Urothelium cell line (cell line): ENCODE data around the gene MUC4.
A peak's percentile ranks its signal among the peaks of the same experiment; 100 is the strongest.

ENCODE experiments used
- DNase-seq: peaks from one replicate; pipeline ENCODE4 v3.0.0; 2011; ENCODE audit warnings: low spot score, mixed read lengths
- FAIRE-seq: peaks from 2 replicates; lab custom pipeline; 2011; peaks lifted over from hg19 to GRCh38; lab: Jason Lieb, UNC

MUC4 gene

DNA sequence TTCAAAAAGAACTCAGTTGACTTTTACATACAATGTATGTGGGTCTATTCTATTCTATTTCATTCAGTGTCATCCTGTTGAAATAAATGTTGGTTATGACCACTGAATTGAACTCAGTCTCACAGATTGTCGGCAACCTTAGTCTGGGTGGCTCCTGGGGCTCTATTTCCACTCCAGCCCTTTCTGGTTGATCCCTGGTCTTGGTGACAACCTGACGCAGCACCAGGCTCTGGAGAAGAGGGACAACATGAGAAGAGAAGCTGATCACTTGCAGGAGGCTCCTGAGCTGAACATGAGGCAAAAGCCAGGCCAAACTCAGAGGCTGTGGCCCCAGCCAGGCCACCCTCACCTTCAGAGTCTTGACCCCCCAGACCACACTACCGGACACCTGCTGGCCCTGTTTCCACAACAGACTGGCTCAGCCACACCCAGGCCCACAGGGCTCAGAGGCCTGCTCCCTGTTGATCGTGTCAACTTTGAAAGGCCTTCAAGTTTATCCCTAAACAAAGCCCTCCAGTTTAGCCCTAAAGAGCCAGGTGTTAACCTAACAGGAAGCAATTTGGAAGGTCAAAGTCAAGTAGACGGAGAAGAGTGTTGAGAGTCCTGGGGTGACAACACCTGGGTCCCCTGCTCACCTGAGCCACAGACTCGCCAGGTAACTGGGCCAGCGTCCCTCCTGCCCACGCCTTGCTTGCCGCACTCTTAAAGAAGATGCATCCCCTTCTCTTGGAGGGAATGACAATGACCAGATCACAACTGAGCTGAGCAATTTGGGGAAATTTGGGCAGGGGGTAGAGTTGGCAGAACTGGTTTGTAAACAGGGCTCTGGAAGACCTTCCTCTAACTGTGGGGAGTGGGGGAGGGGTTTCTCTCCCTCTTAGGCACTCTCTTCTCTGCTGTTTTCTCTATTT, 106.4 kb downstream of the MUC4 start:
- FAIRE-seq = peak; percentile 46

DNA sequence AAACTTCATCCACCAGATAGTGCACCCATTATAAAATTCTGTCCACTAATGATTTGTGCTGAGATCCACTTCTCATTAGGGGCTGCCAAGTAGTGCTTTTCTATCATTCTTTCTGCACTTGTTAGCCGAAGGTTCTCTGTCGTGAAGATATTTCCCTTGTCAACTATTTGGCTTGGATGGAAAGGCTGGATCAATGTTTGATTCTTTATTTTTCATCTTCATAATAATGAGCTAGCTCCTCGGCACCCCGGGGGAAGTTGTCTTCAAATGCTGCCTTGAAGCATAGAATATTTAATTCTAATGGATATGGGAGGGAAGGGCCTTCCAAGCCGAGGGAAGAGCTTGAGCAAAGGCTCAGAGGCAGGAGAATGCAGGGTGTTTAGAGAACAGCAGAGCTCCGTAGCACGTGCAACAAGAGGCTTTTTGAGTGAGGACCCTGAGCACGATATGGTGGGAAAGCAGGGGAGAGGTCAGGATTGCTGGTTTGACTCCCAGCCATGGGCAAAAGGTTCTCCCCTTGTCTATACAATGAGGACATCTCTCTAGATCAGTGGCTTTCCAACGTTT, 107.2 kb downstream of the MUC4 start:
- FAIRE-seq = no peak
- DNase-seq = no peak

More for the DNA sequence above, 106.4 kb downstream of the MUC4 start:
- no peak for DNase-seq

DNA sequence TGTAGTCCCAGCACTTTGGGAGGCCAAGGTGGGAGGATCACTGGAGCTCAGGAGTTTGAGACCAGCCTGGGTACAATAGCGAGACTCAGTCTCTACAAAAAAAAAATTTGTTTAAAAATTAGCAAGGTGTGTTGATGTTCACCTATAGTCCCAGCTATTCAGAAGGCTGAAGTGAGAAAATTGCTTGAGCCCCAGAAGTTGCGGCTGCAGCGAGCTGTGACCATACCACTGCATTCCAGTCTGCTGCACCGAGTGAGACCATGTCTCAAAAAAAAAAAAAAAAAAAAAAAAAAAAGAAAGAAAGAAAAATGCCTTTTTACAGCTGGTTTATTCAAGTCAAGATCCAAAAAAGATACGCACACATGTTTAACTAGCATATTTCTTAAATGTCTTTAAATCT, 108.0 kb downstream of the MUC4 start:
- no peak for DNase-seq
- FAIRE-seq = no peak

DNA sequence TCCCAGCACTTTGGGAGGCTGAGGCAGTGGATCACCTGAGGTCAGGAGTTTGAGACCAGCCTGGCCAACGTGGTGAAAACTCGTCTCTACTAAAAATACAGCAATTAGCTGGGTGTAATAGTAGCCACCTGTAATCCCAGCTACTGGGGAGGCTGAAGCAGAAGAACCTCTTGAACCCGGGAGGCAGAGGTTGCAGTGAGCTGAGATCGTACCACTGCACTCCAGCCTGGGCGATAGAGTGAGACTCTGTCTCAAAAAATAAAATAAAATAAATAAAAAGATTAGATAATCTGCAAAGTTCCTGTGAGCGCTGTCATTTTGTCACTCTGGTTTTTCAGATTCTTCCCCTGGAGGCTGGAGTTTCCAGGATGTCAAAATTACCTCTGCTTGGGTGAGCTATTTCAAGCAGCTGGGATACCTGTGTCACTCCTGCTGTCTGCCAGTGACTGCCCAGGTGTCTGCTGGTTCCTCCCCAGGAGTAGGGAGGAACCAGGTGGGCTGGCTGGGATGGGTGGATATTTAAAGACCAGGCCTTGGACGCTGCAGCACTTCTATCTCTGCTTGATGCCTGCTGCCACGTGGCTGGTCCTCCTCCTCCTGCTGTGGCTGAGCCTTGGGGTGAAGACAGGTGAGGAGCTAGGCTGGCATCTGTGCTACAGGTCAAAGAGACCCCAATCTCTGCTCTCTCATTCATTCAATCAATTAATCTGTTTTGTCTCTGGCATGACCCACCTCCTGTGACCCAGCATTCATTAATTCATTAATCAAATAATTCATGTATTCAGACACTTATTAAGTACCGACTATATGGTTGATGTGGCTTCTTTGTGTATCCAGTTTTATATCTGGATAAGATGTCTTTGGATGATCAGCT, 110.5 kb downstream of the MUC4 start:
- DNase-seq = no peak
- FAIRE-seq = peak; percentile 44

DNA sequence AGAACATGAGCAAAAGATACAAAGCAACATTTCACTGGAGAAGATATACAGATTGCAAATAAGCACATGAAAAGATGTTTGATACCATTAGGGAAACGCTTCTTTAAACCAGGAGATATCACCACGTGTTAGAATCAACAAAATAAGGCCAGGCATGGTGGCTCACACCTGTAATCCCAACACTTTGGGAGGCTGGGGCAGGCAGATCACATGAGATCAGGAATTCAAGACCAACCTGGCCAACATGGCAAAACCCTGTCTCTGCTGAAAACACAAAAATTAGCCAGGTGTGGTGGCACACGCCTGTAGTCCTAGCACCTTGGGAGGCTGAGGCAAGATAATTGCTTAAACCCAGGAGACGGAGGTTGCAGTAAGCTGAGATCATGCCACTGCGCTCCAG, 111.4 kb downstream of the MUC4 start:
- FAIRE-seq = no peak

DNA sequence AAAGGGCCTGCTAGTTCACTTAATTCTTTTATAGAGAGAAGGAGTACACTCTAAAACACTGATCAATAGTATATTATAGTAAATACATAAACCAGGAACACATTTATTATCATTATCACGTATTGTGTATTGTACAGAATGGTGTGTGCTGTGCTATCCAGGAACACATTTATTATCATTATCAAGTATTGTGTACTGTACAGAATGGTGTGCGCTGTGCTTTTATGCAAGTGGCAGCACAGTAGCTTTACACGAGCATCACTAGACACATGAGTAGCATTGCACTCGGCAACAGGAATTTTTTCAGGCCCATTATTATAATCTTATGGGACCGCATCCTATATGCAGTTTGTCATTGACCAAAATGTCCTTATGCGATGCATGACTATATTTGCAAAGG, 111.9 kb downstream of the MUC4 start:
- DNase-seq = no peak
- FAIRE-seq = peak; percentile 30

More for the DNA sequence above, 111.4 kb downstream of the MUC4 start:
- no peak for DNase-seq

DNA sequence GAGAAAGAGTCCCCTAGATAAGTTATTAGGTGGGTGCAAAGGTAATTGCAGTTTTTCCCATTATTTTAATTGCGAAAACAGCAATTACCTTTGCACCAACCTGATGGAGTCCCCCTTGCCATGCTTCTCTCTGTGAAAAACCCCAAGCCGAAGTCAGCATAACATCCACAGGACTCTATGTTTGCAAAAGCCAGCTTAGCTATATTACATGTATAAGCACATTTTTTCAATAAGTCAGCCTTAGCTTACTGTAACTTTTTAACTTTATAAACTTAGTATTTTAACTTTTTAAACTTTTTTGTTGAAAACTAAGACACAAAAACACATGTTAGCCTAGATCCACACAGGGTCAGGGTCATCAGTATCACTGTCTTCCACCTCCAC, 112.3 kb downstream of the MUC4 start:
- FAIRE-seq (no peak), DNase-seq (no peak)

DNA sequence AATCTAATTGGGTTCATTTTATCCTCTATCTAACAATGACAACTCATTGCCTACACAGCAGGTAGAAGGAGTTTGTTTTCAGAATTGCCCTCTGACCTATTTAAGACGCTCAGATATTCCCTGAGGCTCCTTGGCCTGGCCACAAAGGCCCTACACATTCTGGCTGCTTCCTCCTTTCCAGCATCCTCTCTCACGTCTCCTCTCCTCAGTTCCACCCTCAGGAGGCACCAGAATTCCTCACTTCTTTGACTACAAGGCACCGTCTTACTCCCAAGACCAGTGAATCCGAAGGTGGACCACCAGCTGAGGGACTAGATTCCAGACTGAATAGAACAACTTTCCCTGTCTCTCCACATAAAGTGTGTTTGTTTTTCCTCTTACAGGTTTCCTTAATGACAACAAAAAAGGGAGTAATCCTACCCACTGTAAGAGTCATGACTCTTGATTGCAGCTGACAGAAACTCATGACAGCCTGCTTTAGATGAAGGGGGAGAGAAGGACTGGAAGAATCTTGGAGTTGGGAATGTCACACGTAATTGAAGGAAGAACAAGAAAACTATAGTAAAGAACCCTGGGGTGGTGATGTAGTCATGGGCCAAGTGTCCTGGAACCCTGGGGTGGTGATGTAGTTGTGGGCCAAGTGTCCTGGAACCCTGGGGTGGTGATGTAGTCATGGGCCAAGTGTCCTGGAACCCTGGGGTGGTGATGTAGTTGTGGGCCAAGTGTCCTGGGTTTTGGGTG, 112.9 kb downstream of the MUC4 start:
- FAIRE-seq (no peak), DNase-seq (no peak)

DNA sequence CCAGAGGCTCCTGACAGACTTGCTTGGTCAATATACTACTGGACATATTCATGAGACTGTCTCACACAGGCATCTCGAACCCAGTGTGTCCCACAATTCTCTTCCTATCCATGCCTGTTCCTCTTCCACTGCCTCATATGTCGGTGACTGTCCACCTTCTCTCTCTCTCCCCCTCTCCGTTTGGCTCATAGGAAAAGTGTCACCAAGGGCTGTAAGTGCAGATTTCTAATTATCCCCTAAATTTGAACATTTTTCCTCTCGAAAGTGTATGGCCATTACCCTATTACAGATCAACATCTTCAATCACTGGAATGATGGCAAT, 113.4 kb downstream of the MUC4 start:
- FAIRE-seq = peak; percentile 20
- DNase-seq = no peak

DNA sequence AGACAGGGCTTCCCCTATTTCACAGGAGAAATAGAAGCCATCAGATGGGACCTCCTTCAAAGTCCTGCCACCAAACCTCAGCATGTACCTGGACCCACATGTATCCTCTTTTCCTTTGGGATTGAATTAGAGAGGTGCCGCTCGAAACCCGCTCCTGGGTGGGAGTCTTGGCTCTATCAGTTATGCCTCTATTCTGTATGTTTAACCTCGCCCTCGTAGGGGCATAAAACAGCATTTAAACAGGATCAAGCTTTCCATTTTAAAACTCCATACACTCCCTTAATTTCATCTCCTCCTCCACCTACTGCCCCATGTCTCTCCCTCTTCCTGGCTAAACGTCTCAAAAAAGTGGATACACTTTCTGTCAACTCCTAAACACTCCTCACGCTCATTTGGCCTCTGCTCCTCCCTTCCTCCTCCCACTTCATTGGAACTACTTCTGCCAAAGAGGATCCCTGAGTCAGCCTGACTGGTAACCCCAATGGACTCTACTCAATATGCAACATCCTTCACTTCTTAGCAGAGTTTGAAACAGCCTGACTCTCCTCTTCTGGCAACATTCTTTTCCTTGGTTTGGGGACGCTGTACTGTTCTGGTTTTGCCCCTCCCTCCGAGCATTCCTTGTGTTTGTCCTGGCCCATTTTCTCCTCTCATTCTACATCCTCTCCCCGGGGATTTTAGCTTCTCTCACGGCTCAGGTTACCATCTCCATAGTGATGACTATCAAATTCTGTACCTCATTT, 114.0 kb downstream of the MUC4 start:
- FAIRE-seq (peak; percentile 17), DNase-seq (no peak)
